ENCODE measurements around the gene PORCN. TPM values are rescaled to one million over a fixed set of nuclear protein-coding genes. Genes with fewer than 3 reads are reported as not detected.

Gene PORCN
- total RNA-seq, 1 donor from 2014 or later = 8.9 TPM

DNA sequence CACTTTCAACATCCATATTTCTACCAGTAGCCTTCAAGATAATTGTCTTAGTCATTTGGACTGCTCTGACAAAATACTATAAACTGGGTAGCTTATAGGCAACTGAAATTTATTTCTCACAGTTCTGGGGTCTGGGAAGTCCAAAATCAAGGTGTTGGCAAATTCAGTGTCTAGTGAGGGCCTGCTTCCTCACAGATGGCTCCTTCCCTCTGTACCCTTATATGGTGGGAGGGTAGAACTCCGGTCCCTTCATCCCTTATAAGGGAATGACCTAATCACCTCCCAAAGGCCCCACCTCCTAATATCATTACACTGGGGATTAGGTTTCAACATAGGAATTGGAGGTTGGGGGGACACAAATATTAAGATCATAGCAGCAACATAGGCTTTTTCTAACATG is 23.4 kb downstream of the PORCN start:
- intact Hi-C loops (cut with DNase I) = no loop called here
- Histone ChIP-seq H3K4me3 (no peak overlapping the region), H3K9me3 (no peaks in the 10 kb centered on the region), H3K27me3 (no peaks in the 10 kb centered on the region), H3K4me1 (no peaks in the 10 kb centered on the region), H3K27ac (peak overlapping the region; percentile 30), H3K36me3 (no peaks in the 10 kb centered on the region)
- ATAC-seq (no peak), DNase-seq (no peak)
- TF ChIP-seq, protein P1, sequence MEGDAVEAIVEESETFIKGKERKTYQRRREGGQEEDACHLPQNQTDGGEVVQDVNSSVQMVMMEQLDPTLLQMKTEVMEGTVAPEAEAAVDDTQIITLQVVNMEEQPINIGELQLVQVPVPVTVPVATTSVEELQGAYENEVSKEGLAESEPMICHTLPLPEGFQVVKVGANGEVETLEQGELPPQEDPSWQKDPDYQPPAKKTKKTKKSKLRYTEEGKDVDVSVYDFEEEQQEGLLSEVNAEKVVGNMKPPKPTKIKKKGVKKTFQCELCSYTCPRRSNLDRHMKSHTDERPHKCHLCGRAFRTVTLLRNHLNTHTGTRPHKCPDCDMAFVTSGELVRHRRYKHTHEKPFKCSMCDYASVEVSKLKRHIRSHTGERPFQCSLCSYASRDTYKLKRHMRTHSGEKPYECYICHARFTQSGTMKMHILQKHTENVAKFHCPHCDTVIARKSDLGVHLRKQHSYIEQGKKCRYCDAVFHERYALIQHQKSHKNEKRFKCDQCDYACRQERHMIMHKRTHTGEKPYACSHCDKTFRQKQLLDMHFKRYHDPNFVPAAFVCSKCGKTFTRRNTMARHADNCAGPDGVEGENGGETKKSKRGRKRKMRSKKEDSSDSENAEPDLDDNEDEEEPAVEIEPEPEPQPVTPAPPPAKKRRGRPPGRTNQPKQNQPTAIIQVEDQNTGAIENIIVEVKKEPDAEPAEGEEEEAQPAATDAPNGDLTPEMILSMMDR (IDR thresholded peaks at IDR 0.05) = no peak

- H3K4me1 ChIP-seq = no peaks in the 10 kb centered on the region
- intact Hi-C loops (cut with DNase I) = no loop called here
- DNase-seq (no peak), ATAC-seq (no peak)
- H3K36me3 ChIP-seq = no peaks in the 10 kb centered on the region
- H3K4me3 ChIP-seq = no peak overlapping the region
- H3K27me3 ChIP-seq = no peaks in the 10 kb centered on the region
- H3K9me3 ChIP-seq = no peaks in the 10 kb centered on the region
- H3K27ac ChIP-seq = no peak overlapping the region
- TF ChIP-seq, protein P1 (IDR thresholded peaks at IDR 0.05) = no peak
Observed at GRCh38 chrX:48533165-48533564, 24.4 kb downstream of the PORCN start.

GRCh38 chrX:48538641-48539344 is 30.0 kb downstream of the PORCN start:
- H3K27ac ChIP-seq = peak overlapping the region; percentile 87

DNA sequence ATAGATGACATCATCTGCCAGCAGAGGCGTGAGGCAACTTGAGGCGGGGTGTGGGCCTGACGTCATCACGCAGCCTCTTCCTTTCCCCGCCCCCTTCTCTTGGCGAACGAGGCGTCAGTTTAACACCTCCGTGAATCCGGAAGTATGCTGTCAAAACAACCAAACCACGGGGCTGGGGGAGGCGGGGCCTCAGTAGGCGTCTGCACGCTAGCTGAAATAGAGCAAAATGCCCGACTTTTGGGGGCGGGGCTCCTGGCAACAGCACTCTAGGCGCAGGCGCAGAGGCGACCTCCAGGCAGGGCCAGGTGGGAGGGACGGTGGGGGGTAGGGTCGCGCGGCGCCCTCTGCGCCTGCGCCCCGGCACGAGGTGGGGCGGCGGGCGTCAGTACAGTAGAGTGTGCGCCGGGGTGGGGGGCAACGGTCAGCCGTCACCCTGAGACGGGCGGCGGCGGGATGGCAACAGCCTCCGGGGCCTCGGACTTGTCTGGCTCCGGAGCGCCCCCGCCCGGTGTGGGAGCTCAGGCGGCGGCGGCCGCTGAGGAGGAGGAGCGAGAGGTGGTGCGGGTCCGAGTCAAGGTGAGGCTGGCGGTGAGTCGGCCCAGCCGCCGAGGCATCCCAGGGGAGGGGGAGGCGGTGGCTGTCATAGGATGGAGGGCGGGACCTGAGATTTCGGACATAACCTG is 30.7 kb downstream of the PORCN start, which contains the start of gene TBC1D25:
Gene TBC1D25 (plus strand): TSS at position 370 of the 683 bp plus-strand sequence. CDS start 84 bp downstream, at position 454.
- H3K27me3 ChIP-seq = no peaks in the 10 kb centered on the region
- peak within 1 kb of the TSS; percentile 66 for H3K4me3 ChIP-seq
- TF ChIP-seq, protein P1 (IDR thresholded peaks at IDR 0.05) = peak; percentile 41
- DNase-seq = peak; percentile 98
- H3K36me3 ChIP-seq = peaks cover 1% of the 10 kb centered on the region
- intact Hi-C loops (cut with DNase I) = no loop called here
- peaks cover 7% of the 10 kb centered on the region for H3K4me1 ChIP-seq
- H3K27ac ChIP-seq = peak within 1 kb of the TSS; percentile 87
- no peaks in the 10 kb centered on the region for H3K9me3 ChIP-seq
- ATAC-seq = peak; percentile 96

More at GRCh38 chrX:48538641-48539344, 30.0 kb downstream of the PORCN start:
- H3K4me1 ChIP-seq = peaks cover 7% of the 10 kb centered on the region
- H3K9me3 ChIP-seq = no peaks in the 10 kb centered on the region
- intact Hi-C loops (cut with DNase I) = no loop called here
- TF ChIP-seq, protein P1 (IDR thresholded peaks at IDR 0.05) = no peak
- DNase-seq = no peak
- H3K27me3 ChIP-seq = no peaks in the 10 kb centered on the region
- H3K36me3 ChIP-seq = no peaks in the 10 kb centered on the region
- ATAC-seq = no peak
- peak overlapping the region; percentile 66 for H3K4me3 ChIP-seq

DNA sequence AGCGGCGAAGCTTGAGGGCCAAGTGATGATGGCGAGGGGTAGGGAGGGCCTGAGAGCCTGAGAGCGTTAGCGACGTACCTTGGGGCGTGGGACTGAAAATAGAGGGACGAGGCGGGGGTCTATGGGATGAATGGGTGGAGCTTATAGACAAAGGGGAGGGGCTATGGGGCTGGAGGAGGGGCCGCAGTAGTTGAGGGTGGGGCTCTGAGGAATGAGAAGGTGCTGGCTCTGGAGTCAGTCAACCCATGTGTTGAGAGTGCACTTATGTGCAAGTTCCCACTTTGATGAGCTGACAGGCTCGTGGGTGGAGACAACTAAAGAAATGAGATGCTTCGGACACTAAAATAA is 31.2 kb downstream of the PORCN start:
- DNase-seq (no peak), ATAC-seq (peak; percentile 79)
- H3K4me3 ChIP-seq = peak overlapping the region; percentile 66
- H3K4me1 ChIP-seq = peaks cover 7% of the 10 kb centered on the region
- H3K27me3 ChIP-seq = no peaks in the 10 kb centered on the region
- peak overlapping the region; percentile 87 for H3K27ac ChIP-seq
- intact Hi-C loops (cut with DNase I) = no loop called here
- H3K36me3 ChIP-seq = peaks cover 7% of the 10 kb centered on the region
- H3K9me3 ChIP-seq = no peaks in the 10 kb centered on the region
- TF ChIP-seq, protein P1 (IDR thresholded peaks at IDR 0.05) = no peak
